ENCODE data around the gene PLEKHA4.
A peak's percentile ranks its signal among the peaks of the same experiment; 100 is the strongest.

The PLEKHA4 gene

GRCh38 chr19:48807590-48808308 is 60.7 kb downstream of the PLEKHA4 start:
- FAIRE-seq (no peak), DNase-seq (ENCODE audit: insufficient read length, low spot score) (no peak)
- no peak for TF ChIP-seq POU2F2 (IDR thresholded peaks at IDR 0.05; ENCODE audit: low read depth, low read length)
- no peak for TF ChIP-seq TAF1 (IDR thresholded peaks at IDR 0.05; ENCODE audit: low read depth, low read length)
- no peak for TF ChIP-seq PAX5 (IDR thresholded peaks at IDR 0.05; ENCODE audit: insufficient read depth, low read length, severe bottlenecking)
- TF ChIP-seq POLR2AphosphoS5 (IDR thresholded peaks at IDR 0.05; ENCODE audit: low read depth, low read length): no peak
- no peak for TF ChIP-seq SPI1 (IDR thresholded peaks at IDR 0.05; ENCODE audit: low read depth, low read length)
- TF ChIP-seq POLR2A (IDR thresholded peaks at IDR 0.05; ENCODE audit: low read depth, low read length): no peak

GRCh38 chr19:48806818-48807589 is 61.4 kb downstream of the PLEKHA4 start:
- DNase-seq (ENCODE audit: insufficient read length, low spot score): no peak
- FAIRE-seq: no peak
- no peak for TF ChIP-seq POLR2AphosphoS5 (IDR thresholded peaks at IDR 0.05; ENCODE audit: low read depth, low read length)
- no peak for TF ChIP-seq TAF1 (IDR thresholded peaks at IDR 0.05; ENCODE audit: low read depth, low read length)
- TF ChIP-seq POLR2A (IDR thresholded peaks at IDR 0.05; ENCODE audit: low read depth, low read length): no peak
- TF ChIP-seq POU2F2 (IDR thresholded peaks at IDR 0.05; ENCODE audit: low read depth, low read length): no peak
- TF ChIP-seq SPI1 (IDR thresholded peaks at IDR 0.05; ENCODE audit: low read depth, low read length): no peak
- TF ChIP-seq PAX5 (IDR thresholded peaks at IDR 0.05; ENCODE audit: insufficient read depth, low read length, severe bottlenecking): no peak

GRCh38 chr19:48806518-48806817 is 61.9 kb downstream of the PLEKHA4 start:
- no peak for TF ChIP-seq TAF1 (IDR thresholded peaks at IDR 0.05; ENCODE audit: low read depth, low read length)
- no peak for FAIRE-seq
- DNase-seq (ENCODE audit: insufficient read length, low spot score): peak; percentile 71

- DNase-seq (ENCODE audit: insufficient read length, low spot score) (no peak), FAIRE-seq (no peak)
- TF ChIP-seq SPI1 (IDR thresholded peaks at IDR 0.05; ENCODE audit: low read depth, low read length) (no peak), PAX5 (IDR thresholded peaks at IDR 0.05; ENCODE audit: insufficient read depth, low read length, severe bottlenecking) (no peak), POLR2A (IDR thresholded peaks at IDR 0.05; ENCODE audit: low read depth, low read length) (no peak), TAF1 (IDR thresholded peaks at IDR 0.05; ENCODE audit: low read depth, low read length) (no peak), POU2F2 (IDR thresholded peaks at IDR 0.05; ENCODE audit: low read depth, low read length) (no peak), POLR2AphosphoS5 (IDR thresholded peaks at IDR 0.05; ENCODE audit: low read depth, low read length) (no peak)
These were observed 63.0 kb downstream of the PLEKHA4 start for GRCh38 chr19:48805452-48805851.

- FAIRE-seq (no peak), DNase-seq (ENCODE audit: insufficient read length, low spot score) (no peak)
- TF ChIP-seq POLR2AphosphoS5 (IDR thresholded peaks at IDR 0.05; ENCODE audit: low read depth, low read length): no peak
- TF ChIP-seq POU2F2 (IDR thresholded peaks at IDR 0.05; ENCODE audit: low read depth, low read length): no peak
- no peak for TF ChIP-seq POLR2A (IDR thresholded peaks at IDR 0.05; ENCODE audit: low read depth, low read length)
- no peak for TF ChIP-seq PAX5 (IDR thresholded peaks at IDR 0.05; ENCODE audit: insufficient read depth, low read length, severe bottlenecking)
- TF ChIP-seq TAF1 (IDR thresholded peaks at IDR 0.05; ENCODE audit: low read depth, low read length): no peak
- TF ChIP-seq SPI1 (IDR thresholded peaks at IDR 0.05; ENCODE audit: low read depth, low read length): no peak
These were observed 63.9 kb downstream of the PLEKHA4 start for GRCh38 chr19:48804496-48804895.

- TF ChIP-seq PAX5 (IDR thresholded peaks at IDR 0.05; ENCODE audit: insufficient read depth, low read length, severe bottlenecking) (no peak), POU2F2 (IDR thresholded peaks at IDR 0.05; ENCODE audit: low read depth, low read length) (no peak), TAF1 (IDR thresholded peaks at IDR 0.05; ENCODE audit: low read depth, low read length) (no peak), SPI1 (IDR thresholded peaks at IDR 0.05; ENCODE audit: low read depth, low read length) (no peak), POLR2A (IDR thresholded peaks at IDR 0.05; ENCODE audit: low read depth, low read length) (no peak), POLR2AphosphoS5 (IDR thresholded peaks at IDR 0.05; ENCODE audit: low read depth, low read length) (no peak)
- DNase-seq (ENCODE audit: insufficient read length, low spot score): no peak
- no peak for FAIRE-seq
These were observed 65.8 kb downstream of the PLEKHA4 start for GRCh38 chr19:48802623-48803022.

GRCh38 chr19:48799358-48800300 is 68.8 kb downstream of the PLEKHA4 start:
- DNase-seq (ENCODE audit: insufficient read length, low spot score) (no peak), FAIRE-seq (no peak)
- TF ChIP-seq POU2F2 (IDR thresholded peaks at IDR 0.05; ENCODE audit: low read depth, low read length) (no peak), TAF1 (IDR thresholded peaks at IDR 0.05; ENCODE audit: low read depth, low read length) (no peak), PAX5 (IDR thresholded peaks at IDR 0.05; ENCODE audit: insufficient read depth, low read length, severe bottlenecking) (no peak), SPI1 (IDR thresholded peaks at IDR 0.05; ENCODE audit: low read depth, low read length) (no peak), POLR2AphosphoS5 (IDR thresholded peaks at IDR 0.05; ENCODE audit: low read depth, low read length) (no peak), POLR2A (IDR thresholded peaks at IDR 0.05; ENCODE audit: low read depth, low read length) (no peak)

GRCh38 chr19:48798937-48799336 is 69.5 kb downstream of the PLEKHA4 start:
- DNase-seq (ENCODE audit: insufficient read length, low spot score) (no peak), FAIRE-seq (no peak)
- TF ChIP-seq SPI1 (IDR thresholded peaks at IDR 0.05; ENCODE audit: low read depth, low read length) (no peak), PAX5 (IDR thresholded peaks at IDR 0.05; ENCODE audit: insufficient read depth, low read length, severe bottlenecking) (no peak), POLR2AphosphoS5 (IDR thresholded peaks at IDR 0.05; ENCODE audit: low read depth, low read length) (no peak), POU2F2 (IDR thresholded peaks at IDR 0.05; ENCODE audit: low read depth, low read length) (no peak), TAF1 (IDR thresholded peaks at IDR 0.05; ENCODE audit: low read depth, low read length) (no peak)

- FAIRE-seq: no peak
- TF ChIP-seq SPI1 (IDR thresholded peaks at IDR 0.05; ENCODE audit: low read depth, low read length) (no peak), POU2F2 (IDR thresholded peaks at IDR 0.05; ENCODE audit: low read depth, low read length) (no peak), TAF1 (IDR thresholded peaks at IDR 0.05; ENCODE audit: low read depth, low read length) (no peak), POLR2A (IDR thresholded peaks at IDR 0.05; ENCODE audit: low read depth, low read length) (no peak), PAX5 (IDR thresholded peaks at IDR 0.05; ENCODE audit: insufficient read depth, low read length, severe bottlenecking) (no peak)
These were observed 71.3 kb downstream of the PLEKHA4 start for GRCh38 chr19:48797103-48797502.

More at GRCh38 chr19:48797103-48797502, 71.3 kb downstream of the PLEKHA4 start:
- DNase-seq (ENCODE audit: insufficient read length, low spot score): no peak
